Measurements from ENCODE around the gene REEP1. TPM values are rescaled to one million over a fixed set of nuclear protein-coding genes. Genes with fewer than 3 reads are reported as not detected.

REEP1 gene
- total RNA-seq, 1 experiment from 2014 or later = 5.9 TPM

- TF ChIP-seq RAD21 (IDR thresholded peaks at IDR 0.05; ENCODE audit: low read depth) = no peak
- no peak for TF ChIP-seq POLR2AphosphoS5 (IDR thresholded peaks at IDR 0.05; ENCODE audit: low read depth, low read length)
Observed at GRCh38 chr2:86375623-86376022, 38.2 kb upstream of the REEP1 start (continued).

GRCh38 chr2:86372641-86373502 lies 35.4 kb upstream of the REEP1 start:
- DNase-seq (ENCODE audit: low read depth, low spot score) (peak; percentile 43), ATAC-seq (peak; percentile 88)
- CTCF ChIA-PET = interaction anchor here (1.4 kb wide), 1 partner anchor 545 kb away, joined by 3 read pairs; no protein-coding TSS in a partner anchor
- intact Hi-C loops (cut with micrococcal nuclease) = no loop called here
- BruUV-seq (replicated peaks) = no TSS peak
- TF ChIP-seq RAD21 (IDR thresholded peaks at IDR 0.05; ENCODE audit: low read depth) (peak; percentile 57), CTCF (IDR thresholded peaks at IDR 0.05 in 2 of 3, conservative IDR thresholded peaks at IDR 0.05 in 1 of 3; ENCODE audit: borderline replicate concordance in 1 of 3, insufficient read depth in 1 of 3, low read depth in 2 of 3, low read length in 2 of 3) (peak; percentile 37 to 65 (median 56); a peak in 5 of 6 replicates), ZBTB33 (IDR thresholded peaks at IDR 0.05; ENCODE audit: extremely low read depth, insufficient replicate concordance, low read length) (no peak)
- Histone ChIP-seq H3K4me2 (ENCODE audit: low read length) (no peak overlapping the region), H2AFZ (ENCODE audit: low read depth, low read length, poor library complexity, severe bottlenecking) (no peak overlapping the region), H3K27me3 (ENCODE audit: insufficient read depth, low read length) (no peaks in the 10 kb centered on the region), H3K9me3 (ENCODE audit: control insufficient read depth in 1 of 2, insufficient read depth in 1 of 2, low read depth in 1 of 2, low read length in 2 of 2) (peaks cover 5 to 10% of the 10 kb centered on the region in 2 experiments), H3K9me2 (ENCODE audit: insufficient read depth) (no peaks in the 10 kb centered on the region), H3K27ac (ENCODE audit: low read depth, low read length) (no peak overlapping the region), H3K36me3 (ENCODE audit: control insufficient read depth in 1 of 2, insufficient read depth in 2 of 2, low read length in 2 of 2) (no peaks in the 10 kb centered on the region), H4K20me1 (ENCODE audit: insufficient read depth) (no peaks in the 10 kb centered on the region), H3K4me1 (ENCODE audit: control insufficient read depth in 1 of 2, insufficient read depth in 2 of 2, low read length in 2 of 2) (peaks cover 0 to 7% of the 10 kb centered on the region in 2 experiments; a peak in 1 of 4 replicates), H3K4me3 (replicated peaks in 1 of 2; ENCODE audit: low read depth in 1 of 2, low read length in 2 of 2) (no peak overlapping the region), H3K79me2 (ENCODE audit: insufficient read depth, low read length) (no peaks in the 10 kb centered on the region), H3K9ac (ENCODE audit: low read length) (no peak overlapping the region)
- POLR2A ChIA-PET = no interaction called here
- RAD21 ChIA-PET (ENCODE audit: low non-redundant PET in 1 of 2, low total read pairs in 2 of 2, uncharacterized antibody in 2 of 2, unreplicated experiment in 2 of 2) = no interaction called here

Data from HCT116 (cell line).